Measurements from ENCODE around the gene GSTA4.
"Not testable (repeated sequence)": the region's sequence is repeated elsewhere in the genome, so short reads cannot be mapped to it uniquely, and the experiment has no call there.

The GSTA4 gene

DNA sequence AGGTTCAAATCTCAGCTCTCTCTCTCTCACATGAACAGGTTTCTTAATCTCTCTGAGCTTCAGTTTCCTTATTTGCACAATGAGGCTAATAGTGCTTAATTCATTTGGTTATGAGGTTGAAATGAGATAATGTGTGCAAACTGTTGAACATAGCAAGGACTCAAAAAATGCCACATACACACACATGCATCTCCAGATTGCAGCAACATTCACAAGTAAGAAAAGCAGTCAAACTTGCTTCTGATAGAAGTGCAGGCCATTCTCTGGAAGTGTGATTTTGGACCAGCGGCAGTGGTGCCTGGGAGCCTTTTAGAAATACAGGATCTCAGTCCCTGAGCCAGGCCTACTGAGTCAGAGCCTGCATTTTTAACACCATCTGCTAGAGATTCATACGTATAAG, 25.7 kb downstream of the GSTA4 start:
- no peak for DNase-seq

DNA sequence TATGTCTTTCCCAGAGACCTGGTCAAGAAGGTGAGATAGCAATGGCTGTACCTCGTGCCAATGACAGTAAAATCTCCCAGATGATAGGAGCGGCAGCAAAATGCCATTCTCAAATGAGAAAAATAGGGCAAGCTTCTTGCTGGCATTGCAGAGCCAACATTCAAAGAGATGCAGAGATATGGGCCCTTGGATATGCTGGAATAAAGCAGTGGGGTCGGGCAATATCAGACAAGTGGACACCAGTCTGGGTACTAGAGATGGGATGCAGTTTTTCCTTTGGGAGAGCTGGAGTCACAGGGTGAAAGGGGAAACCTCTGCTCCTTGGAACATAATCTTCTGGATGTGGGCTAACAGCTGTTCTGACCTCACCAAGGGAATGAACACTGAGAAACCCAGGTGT, 29.0 kb downstream of the GSTA4 start:
- DNase-seq: no peak

DNA sequence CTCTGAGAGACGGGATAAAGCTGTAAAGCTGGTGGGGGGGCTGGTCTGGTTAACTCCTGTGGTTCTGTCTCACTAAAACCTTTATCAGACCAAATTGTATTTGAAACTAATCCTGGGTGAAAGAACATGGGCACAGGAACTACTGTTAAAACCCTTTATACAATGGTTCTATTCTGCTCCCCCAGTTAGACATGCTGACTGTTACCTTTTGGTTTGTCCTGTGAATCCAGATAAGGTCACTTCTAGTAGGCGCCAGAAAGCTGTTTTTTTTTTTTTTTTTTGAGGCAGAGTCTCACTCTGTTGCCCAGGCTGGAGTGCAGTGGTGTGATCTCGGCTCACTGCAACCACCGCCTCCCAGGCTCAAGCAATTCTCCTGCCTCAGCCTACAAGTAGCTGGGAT, 29.7 kb downstream of the GSTA4 start:
- no peak for DNase-seq

DNA sequence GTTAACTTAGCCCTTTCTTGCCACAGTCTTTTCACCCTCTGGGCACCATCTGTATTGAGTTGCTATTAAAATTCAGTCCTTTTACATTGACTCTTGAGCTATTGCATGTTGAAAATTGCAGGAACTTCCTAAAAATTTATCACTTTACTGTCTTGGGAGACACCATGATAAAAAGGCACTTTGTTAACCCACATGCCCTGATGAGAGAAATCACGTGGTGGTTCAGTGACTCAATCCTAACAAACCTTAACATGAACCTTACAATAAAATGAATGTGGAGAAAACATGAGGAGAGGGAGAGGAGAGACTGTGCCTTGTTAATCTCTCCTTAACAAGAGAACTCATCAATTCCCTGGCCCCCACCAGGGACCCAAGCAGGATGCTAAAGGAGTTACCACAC, 30.8 kb downstream of the GSTA4 start:
- DNase-seq: no peak

GRCh38 chr6:52962701-52963100, 32.4 kb downstream of the GSTA4 start:
- DNase-seq: no peak

GRCh38 chr6:52961022-52961421, 34.1 kb downstream of the GSTA4 start:
- not testable (repeated sequence) for DNase-seq

DNA sequence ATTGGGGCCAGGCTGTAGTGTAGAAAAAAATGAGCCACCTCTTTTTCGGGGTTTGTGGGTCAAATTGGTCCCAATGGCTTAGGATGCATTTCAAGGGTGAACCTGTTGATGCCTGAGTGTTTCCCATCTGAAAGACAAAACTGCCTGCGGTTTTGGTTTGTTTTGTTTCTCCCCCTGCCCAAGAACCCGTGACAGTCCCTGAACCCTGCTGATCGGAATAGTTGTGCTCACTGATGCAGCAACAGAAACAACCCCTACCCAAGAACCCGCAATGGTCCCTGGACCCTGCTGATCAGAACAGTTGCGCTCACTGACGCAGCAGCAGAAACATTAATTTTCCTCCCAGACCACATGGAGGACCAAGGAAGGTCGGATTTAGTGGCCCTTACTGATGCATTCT, 34.9 kb downstream of the GSTA4 start:
- not testable (repeated sequence) for DNase-seq

DNA sequence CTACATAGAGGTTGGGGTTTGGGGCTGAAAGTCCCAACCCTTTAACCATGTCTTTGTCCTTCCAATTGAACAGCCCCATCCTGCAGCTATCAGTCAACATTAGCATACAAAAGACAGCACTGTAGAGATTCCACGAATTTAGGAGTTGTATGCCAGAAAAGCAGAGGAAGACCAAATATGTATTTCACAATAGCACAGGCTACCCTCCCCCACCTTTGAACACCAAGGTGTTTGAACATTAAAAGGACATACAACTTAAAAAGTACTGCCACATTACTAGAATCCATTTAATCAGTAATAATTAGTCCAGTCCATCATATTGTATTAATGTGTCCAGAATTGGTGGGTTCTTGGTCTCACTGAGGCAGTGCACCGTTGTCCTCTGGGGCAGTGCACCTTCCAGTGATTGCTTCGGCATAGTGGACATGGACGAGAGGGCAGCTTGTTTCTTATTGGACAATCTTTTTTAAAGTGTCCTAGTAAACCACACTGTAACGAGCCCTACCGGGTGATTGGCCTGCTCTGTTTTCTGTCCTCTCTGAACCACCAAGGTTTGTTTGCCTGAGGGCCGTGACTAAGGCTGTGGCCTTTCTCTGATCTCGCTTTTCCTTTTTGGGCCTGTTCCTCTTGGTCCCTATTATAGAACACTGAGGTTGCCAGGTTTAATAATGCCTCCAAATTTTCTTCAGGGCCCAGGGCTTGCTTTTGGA, 36.4 kb downstream of the GSTA4 start:
- no peak for DNase-seq

DNA sequence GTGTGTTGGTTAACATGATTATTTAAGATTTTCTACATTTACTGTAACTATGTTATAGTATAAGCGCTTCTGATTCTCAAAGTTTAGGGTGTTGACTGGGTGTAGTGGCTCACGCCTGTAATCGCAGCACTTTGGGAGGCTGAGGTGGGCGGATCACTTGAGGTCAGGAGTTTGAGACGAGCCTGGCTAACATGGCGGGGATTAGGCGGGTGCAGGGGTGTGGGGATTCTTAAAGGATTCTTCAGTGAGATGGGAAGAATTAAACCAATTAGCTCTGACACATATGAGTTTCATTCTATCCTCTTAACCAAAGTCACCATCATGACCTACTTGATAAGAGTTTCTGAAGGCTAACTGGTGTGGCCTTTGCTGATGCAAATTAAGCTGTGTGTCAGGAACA, 39.2 kb downstream of the GSTA4 start:
- DNase-seq: no peak

DNA sequence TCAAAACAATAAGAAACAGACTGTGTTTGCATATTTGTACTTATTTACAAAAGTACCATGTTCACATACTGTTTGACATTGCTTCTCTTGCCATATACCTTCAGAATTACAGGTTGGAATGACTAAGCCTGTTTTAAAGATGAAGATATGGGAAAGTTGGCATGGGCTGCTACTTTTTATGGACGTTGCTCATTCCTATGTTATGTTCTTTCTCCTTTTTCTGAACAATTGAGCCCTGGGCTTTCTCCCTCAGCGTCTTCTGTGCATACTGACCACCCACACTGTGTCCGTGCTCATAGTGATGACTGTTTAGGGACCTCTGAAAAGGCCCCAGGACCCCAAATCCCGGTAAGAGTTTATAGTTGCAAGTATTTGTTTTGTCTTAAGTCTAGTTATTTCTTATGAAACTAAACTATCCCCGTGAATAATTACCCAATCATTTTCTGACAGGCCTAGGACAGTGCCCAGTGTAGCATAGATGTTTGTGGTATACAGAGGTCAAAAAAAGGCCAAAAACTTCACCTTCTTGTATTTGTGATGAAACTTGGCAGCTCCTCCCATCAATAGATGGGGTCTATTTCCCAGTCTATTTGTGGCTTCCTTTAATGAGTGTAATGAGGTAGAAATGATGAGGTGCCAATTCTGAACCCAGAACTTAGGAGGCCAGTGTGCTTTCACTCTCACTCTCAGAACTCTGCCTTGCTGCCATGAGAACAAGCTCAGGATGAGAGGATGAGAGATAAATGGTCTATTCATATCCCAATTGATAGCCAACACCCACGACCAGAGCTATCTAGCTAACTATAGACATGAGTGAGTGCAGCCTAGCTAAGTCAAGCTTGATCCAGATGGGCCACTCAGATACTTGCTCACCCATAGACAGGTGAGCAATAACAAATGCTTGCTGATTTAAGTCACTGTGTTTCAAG, 40.9 kb downstream of the GSTA4 start:
- no peak for DNase-seq

DNA sequence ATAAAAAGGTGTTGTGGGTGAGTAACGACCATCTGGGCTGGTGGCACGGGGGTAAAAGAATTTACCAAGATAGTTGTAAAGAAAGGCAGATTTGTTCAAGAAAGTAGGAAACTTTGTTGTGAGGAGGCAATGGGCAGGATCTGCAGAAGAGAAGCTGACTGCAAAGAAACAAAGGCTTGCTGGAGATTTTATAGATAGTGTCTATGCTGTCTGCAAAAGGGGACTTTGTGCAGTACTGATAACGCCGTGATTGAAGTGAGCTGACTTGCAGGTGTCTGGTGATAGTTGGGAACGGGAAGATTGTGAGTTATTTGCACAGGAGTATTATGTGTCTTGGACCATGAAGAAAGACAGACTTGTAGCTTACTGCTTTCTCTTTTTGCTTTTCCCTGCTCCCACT, 48.8 kb downstream of the GSTA4 start:
- DNase-seq: no peak

GRCh38 chr6:52942821-52943220, 52.3 kb downstream of the GSTA4 start:
- not testable (repeated sequence) for DNase-seq

DNA sequence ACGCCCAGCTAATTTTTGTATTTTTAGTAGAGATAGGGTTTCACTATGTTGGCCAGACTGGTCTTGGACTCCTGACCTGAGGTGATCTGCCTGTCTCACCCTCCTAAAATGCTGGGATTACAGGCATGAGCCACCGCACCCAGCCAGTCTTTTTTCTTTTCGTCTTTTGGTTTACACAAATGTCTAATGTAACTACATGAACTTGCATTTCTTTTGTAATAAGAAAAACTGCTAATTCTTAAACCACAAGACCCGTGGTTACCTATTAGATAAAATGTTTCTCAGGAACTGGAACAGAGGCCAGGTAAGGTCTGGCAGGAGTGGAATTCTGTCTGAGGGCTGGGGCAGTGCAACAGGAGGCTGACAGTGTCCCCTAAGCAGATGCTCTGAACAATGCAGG, 52.9 kb downstream of the GSTA4 start:
- DNase-seq: no peak

DNA sequence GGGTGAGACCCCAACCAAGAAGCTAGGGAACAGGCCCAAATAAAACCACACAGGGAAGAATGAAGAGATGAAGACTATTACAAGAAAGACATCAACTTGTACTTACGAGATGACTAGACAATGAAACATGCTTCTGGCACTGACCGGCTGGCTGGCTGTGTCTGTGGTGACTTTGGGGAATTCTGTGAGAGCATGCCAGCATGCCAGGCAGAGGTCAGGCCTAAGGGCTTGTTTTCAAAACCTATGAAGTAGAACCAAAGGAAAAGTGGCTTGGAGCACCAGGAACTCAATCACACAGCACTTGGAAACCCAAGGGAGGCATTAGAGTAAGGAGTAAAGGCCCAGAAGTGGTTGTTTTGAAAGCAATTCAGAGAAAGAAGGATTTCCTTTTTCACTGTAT, 57.2 kb downstream of the GSTA4 start:
- no peak for DNase-seq

DNA sequence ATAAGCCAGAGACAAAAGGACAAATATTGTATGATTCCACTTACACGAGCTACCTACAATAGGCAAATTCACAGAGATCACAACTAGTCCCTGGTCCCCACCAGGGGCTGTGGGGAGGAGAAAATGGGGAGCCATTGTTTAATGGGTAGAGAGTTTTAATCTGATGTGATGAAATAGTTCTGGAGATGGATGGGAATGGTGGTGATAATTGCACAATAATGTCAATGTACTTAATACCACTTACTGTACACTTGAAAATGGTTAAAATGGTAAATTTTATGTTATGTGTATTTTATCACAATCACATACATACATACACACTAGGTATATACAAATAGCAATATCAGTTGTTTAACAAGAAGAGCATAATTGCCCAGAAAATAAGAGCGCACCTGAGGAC, 61.3 kb downstream of the GSTA4 start:
- no peak for DNase-seq

- DNase-seq: no peak
Observed at GRCh38 chr6:52931351-52931750, 63.7 kb downstream of the GSTA4 start.

DNA sequence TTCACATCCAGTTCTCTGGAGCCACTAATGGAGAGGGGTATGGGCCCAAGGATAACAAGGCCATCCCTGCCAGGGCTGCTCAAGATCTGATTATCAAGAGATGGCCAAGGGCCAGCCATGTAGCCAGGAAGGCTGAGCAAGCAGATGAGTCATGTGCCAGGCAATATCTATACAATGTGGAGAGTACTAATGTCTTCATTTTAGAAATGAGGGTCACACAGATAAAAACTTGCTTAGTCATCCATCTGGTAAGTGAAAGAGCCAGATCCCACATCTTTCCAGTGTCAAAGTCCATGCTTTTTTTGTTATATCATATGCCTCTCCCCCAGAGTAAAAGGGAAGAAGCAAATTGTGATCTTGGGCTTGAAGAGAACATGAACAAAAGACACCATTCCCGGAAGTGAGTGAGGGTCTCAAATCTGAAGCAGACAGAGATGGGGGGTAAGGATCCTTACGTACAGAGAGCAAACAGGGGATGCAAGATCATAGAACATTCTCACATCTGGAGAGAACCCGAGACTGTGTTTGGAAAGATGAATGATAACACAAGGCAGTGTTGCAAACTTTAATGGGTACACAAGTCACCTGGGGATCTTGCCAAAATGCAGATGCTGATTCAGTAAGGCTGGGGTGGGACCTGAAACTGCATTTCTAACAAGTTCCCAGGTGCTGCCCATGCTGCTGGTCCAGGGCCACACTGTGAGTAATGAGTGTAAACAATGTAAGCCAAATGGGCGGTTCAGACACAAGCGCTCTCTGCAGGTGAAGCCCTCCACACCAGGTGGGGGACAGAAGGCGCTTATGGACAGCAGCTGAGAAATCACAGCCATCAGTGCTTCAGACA, 65.5 kb downstream of the GSTA4 start:
- DNase-seq: no peak
